ENCODE measurements around the gene TRIM37. TPM values are rescaled to one million over a fixed set of nuclear protein-coding genes. Genes with fewer than 3 reads are reported as not detected.

TRIM37 gene
- total RNA-seq, 4 donors from 2014 or later = 16.8 to 29.3 (median 21.5) TPM

DNA sequence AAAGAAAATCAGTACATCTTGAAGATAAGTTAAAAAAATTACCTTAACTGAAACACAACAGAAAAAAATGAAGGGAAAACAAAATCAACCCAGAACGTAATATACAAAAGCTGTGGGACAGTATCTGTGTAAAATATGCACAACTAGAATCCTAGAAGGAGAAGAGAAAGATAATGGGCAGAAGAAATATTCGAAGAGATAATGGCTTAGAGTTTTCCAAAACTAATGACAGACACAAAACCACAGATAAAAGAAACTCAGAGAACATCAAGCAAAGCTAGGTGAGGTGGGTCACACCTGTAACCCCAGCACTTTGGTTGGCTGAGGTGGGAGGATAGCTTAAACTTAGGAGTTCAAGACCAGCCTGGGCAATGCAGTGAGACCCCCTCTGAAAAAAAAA, 117.1 kb downstream of the TRIM37 start:
- ATAC-seq (ENCODE audit: low FRiP score) = no peak

DNA sequence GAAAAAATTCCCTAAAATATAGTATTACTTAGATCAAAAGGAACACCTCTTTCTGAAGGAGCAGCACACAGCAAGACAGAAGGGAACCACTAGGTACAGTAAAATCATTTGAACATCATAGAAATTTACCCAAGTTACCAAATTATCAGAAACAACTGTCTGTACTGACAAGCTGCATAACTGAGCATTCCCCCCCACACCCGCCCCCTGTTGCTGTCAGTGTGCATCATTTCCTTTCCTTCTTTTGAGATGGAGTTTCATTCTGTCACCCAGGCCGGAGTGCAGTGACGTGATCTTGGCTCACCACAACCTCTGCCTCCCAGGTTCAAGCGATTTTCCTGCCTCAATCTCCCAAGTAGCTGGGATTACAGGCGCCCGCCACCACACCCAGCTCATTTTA, 120.7 kb downstream of the TRIM37 start:
- DNase-seq (ENCODE audit: low spot score) (no peak), ATAC-seq (ENCODE audit: low FRiP score) (no peak)
- TF ChIP-seq, protein P1, sequence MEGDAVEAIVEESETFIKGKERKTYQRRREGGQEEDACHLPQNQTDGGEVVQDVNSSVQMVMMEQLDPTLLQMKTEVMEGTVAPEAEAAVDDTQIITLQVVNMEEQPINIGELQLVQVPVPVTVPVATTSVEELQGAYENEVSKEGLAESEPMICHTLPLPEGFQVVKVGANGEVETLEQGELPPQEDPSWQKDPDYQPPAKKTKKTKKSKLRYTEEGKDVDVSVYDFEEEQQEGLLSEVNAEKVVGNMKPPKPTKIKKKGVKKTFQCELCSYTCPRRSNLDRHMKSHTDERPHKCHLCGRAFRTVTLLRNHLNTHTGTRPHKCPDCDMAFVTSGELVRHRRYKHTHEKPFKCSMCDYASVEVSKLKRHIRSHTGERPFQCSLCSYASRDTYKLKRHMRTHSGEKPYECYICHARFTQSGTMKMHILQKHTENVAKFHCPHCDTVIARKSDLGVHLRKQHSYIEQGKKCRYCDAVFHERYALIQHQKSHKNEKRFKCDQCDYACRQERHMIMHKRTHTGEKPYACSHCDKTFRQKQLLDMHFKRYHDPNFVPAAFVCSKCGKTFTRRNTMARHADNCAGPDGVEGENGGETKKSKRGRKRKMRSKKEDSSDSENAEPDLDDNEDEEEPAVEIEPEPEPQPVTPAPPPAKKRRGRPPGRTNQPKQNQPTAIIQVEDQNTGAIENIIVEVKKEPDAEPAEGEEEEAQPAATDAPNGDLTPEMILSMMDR (IDR thresholded peaks at IDR 0.05) = no peak

More for the DNA sequence above, 117.1 kb downstream of the TRIM37 start:
- TF ChIP-seq, protein P1 (IDR thresholded peaks at IDR 0.05) = no peak
- DNase-seq (ENCODE audit: low spot score) = no peak

DNA sequence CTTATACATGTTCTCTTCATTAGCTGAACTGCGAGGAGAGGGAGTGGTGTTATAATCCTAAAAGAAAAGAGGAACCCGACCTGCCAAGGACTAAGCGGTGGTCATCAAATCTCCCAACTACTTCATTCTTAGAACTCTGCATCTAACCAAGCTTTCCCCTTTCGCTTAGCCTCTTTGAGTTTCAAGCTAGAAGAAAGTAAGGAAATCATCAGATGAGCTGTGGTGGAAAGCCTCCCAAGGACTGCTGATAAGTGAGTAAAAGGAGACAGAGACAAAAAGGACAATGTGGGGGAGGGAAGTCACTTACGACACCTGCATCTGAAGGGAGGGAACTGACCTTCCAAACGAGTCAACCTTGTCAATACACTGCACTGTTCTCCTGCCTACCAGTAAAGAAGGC, 121.3 kb downstream of the TRIM37 start:
- ATAC-seq (ENCODE audit: low FRiP score) = no peak
- TF ChIP-seq, protein P1 (IDR thresholded peaks at IDR 0.05) = no peak

DNA sequence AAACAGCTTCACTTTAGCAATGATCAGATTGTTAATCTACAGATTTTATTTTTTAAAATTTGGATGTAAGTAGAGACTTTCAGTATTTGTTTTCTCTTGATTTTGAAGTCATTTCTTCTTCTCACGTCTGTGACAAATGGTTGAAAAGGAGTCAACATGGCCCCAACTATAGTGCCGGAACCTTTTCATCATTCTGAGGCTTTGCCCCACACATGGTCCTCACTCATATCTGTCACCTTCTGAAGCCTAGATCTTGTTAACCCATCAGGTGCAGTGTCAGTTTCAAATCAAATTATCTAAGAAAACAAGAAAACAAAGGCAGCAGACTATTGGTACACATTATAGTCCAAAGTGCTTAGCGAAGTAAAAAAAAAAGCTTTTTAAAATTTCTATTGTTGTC, 124.1 kb downstream of the TRIM37 start:
- TF ChIP-seq, protein P1 (IDR thresholded peaks at IDR 0.05) = no peak
- no peak for DNase-seq (ENCODE audit: low spot score)
- no peak for ATAC-seq (ENCODE audit: low FRiP score)

More for the DNA sequence above, 121.3 kb downstream of the TRIM37 start:
- no peak for DNase-seq (ENCODE audit: low spot score)

DNA sequence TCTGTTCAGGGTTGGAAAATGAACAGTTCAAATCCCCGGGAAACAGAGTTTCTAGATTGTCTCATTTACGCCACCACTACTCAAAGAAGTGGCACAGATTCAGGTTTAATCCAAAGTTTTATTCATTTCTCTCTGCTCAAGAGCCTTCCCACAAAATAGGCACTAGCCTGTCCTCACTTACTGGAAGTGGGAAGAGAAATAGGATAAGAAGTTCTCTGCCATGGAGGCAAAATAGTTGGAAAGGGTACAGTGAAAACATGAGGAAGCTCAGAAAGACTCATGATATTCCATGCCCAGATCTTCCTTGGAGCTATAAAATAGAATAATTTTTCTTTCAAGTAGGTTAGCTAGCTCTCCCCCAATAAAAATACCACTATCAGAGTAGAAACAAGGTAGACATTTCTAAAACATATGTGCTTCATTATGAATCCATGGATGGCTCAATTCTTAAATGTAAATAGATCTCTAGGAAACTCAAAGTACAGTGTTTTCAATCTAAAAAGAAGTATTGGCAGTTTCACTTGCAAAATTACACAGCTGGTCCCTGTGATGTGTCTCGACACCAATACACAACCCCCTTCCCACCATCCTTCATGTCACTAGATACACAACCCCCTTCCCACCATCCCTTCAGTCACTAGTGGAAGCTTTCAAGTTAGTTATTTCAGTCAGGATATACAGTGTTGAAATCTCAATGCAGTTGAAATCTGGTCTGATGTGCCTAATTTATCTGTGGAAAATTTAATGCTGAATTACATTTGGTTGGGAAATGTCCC, 125.8 kb downstream of the TRIM37 start:
- ATAC-seq (ENCODE audit: low FRiP score) = no peak
- DNase-seq (ENCODE audit: low spot score) = no peak
- TF ChIP-seq, protein P1 (IDR thresholded peaks at IDR 0.05) = no peak

DNA sequence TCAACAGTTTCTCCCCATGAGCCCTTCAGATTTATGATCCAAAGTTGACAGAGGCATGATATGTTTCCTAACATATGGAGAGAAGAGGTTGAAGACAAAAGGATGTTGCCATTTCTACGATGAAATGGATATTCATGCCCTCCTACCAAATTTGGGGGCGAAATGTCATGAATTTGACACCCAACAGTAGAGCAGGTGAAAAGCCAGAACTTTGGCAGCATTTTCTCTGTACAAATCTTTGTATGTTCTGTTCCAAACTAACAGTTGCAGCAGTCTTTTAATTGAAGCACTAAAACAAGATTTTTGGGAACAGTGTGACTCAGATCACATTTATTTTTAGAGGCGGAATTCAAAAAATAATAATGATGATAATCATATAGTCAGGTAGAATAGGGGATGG, 130.1 kb downstream of the TRIM37 start:
- ATAC-seq (ENCODE audit: low FRiP score) (no peak), DNase-seq (ENCODE audit: low spot score) (no peak)
- TF ChIP-seq, protein P1 (IDR thresholded peaks at IDR 0.05) = no peak

DNA sequence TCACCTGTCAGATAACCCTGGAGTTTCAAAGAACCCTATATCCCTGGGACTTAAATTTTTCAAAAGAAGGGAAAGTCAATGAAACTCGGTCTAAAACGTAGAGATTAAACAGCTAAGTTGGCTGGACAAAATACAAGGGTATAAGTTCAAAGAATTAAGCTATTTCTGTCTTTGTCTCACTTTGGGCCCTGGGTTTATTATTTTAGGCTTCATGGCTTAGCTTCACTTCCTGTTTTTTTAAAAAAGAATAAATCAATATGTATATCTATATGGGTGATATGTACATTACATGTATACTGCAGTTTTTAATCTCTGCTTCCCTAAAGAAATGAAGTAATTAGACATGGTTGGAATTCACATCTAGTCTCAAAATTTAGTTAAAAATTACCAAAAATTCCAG, 132.3 kb downstream of the TRIM37 start:
- DNase-seq (ENCODE audit: low spot score) (no peak), ATAC-seq (ENCODE audit: low FRiP score) (no peak)
- TF ChIP-seq, protein P1 (IDR thresholded peaks at IDR 0.05) = no peak

Measured in omental fat pad (tissue), 4 donors.